Osteoblast (primary cell): ENCODE data around the gene MACROD2. TPM values are rescaled to one million over a fixed set of nuclear protein-coding genes. Genes with fewer than 3 reads are reported as not detected.

Experiments
- DNase-seq: peaks from one replicate; pipeline ENCODE4 v3.0.0; 2011; ENCODE audit warnings: low spot score, mixed read lengths; ENCODE audit not compliant: insufficient read length; ENCODE audit errors: missing footprints
- H2AFZ ChIP-seq: 2 replicates; pipeline ENCODE4 v1.6.0; 2011; ENCODE audit warnings: mild to moderate bottlenecking, low read length
- H3K27ac ChIP-seq: 2 replicates; pipeline ENCODE4 v1.5.1; 2011; ENCODE audit warnings: mild to moderate bottlenecking, low read depth, low read length, moderate library complexity
- H3K27me3 ChIP-seq: 2 replicates; pipeline ENCODE4 v1.6.0; 2012; ENCODE audit warnings: mild to moderate bottlenecking, control low read depth, inconsistent platforms, low read length, moderate library complexity; ENCODE audit not compliant: insufficient read depth
- H3K36me3 ChIP-seq: 2 replicates; pipeline ENCODE4 v1.5.1; 2011; ENCODE audit warnings: mild to moderate bottlenecking, low read length, control low read depth, moderate library complexity; ENCODE audit not compliant: insufficient read depth
- H3K4me1 ChIP-seq: 2 replicates; pipeline ENCODE4 v1.5.1; 2011; ENCODE audit warnings: mild to moderate bottlenecking, low read length, control low read depth, moderate library complexity; ENCODE audit not compliant: insufficient read depth
- H3K4me2 ChIP-seq: 2 replicates; pipeline ENCODE4 v1.6.0; 2011; ENCODE audit warnings: mild to moderate bottlenecking, low read length; ENCODE audit not compliant: insufficient read depth
- H3K4me3 ChIP-seq: fragments of 200-600 bp; sonication (generic); 3 replicates; pipeline ENCODE4 v1.5.1; 2012; ENCODE audit warnings: mild to moderate bottlenecking, low read length, inconsistent platforms; ENCODE audit not compliant: insufficient read depth
- H3K79me2 ChIP-seq: 2 replicates; pipeline ENCODE4 v1.6.0; 2012; ENCODE audit warnings: mild to moderate bottlenecking, low read length, control low read depth, inconsistent platforms; ENCODE audit not compliant: insufficient read depth
- H3K9me3 ChIP-seq: 2 replicates; pipeline ENCODE4 v1.5.1; 2011; ENCODE audit warnings: low read depth, low read length, control low read depth
- H4K20me1 ChIP-seq: 2 replicates; pipeline ENCODE4 v1.6.0; 2012; ENCODE audit warnings: mild to moderate bottlenecking, low read length, control low read depth; ENCODE audit not compliant: insufficient read depth
- CTCF ChIP-seq: IDR thresholded peaks from 2 replicates; pipeline ENCODE4 v1.5.1; 2011; ENCODE audit warnings: mild to moderate bottlenecking, low read depth, low read length, moderate library complexity; ENCODE audit errors: extremely low read depth
- total RNA-seq: library from RNA; depleted of rRNA; stranded (reverse); fragments of >200 nt; gene quantifications from 2 replicates; pipeline ENCODE4 v1.2.3, GENCODE V29; 2012

Gene MACROD2
- total RNA-seq, 1 donor = 4.0 TPM

GRCh38 chr20:16059841-16060240 is 2064.5 kb downstream of the MACROD2 start:
- Histone ChIP-seq H3K9me3 (no peaks in the 10 kb centered on the region), H3K4me2 (no peak overlapping the region), H3K36me3 (no peaks in the 10 kb centered on the region), H3K4me3 (no peak overlapping the region), H3K27me3 (no peaks in the 10 kb centered on the region), H3K4me1 (no peaks in the 10 kb centered on the region), H2AFZ (no peak overlapping the region), H3K27ac (no peak overlapping the region), H3K79me2 (no peaks in the 10 kb centered on the region), H4K20me1 (no peaks in the 10 kb centered on the region)
- no peak for DNase-seq
- no peak for TF ChIP-seq CTCF

- Histone ChIP-seq H3K4me2 (no peak overlapping the region), H3K36me3 (no peaks in the 10 kb centered on the region), H3K27me3 (no peaks in the 10 kb centered on the region), H3K27ac (no peak overlapping the region), H2AFZ (no peak overlapping the region), H3K4me3 (no peak overlapping the region), H3K79me2 (no peaks in the 10 kb centered on the region), H3K4me1 (no peaks in the 10 kb centered on the region), H3K9me3 (no peaks in the 10 kb centered on the region), H4K20me1 (no peaks in the 10 kb centered on the region)
- DNase-seq = no peak
- TF ChIP-seq CTCF = no peak
Observed at GRCh38 chr20:16061351-16061750, 2066.0 kb downstream of the MACROD2 start.

DNA sequence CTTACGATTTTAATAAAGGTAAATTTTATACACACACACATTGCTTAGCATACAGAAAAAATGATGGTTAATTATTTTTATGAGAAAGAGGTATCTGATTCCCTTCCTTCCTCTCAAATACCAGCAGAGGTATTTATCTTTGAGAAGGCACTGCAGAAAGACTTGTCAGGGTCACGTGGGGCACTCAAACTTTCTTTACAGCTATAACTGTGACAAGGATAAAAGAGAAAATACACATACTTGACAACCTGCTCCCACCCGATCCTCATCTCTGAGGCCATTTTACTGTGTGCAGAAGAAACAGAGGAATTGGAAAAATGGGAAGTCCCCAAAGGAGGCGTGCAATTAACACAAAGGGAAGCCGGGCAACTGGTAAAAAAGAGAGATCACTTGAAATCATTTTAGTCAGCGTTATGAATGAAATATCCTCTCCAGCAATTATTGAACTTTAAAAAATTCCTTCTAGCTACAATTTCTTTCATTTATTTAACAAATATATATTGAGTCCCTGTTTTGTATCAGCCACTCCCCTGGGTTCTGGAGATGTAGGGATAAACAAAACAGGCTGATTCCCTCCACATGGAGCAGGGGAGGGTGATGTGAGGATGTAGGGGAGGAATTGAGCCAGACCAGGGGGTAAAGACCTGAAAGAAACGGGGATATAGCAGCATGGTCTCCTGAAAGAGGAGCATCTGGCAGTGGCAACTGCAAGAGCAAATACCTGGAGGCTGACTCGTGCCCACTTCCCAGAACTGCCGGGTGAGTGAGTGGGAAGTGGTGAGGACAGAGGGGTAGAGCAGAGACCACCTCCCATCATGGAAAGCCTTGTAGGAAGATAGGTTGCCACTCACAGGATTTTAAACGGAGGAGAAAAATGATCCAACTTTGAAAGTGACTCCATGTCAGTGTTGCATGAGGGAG is 2067.6 kb downstream of the MACROD2 start:
- no peak overlapping the region for H3K4me2 ChIP-seq
- TF ChIP-seq CTCF = no peak
- H4K20me1 ChIP-seq = no peaks in the 10 kb centered on the region
- H3K36me3 ChIP-seq = no peaks in the 10 kb centered on the region
- no peak for DNase-seq
- H3K9me3 ChIP-seq = peaks cover 3% of the 10 kb centered on the region
- H2AFZ ChIP-seq = no peak overlapping the region
- H3K79me2 ChIP-seq = no peaks in the 10 kb centered on the region
- H3K4me1 ChIP-seq = no peaks in the 10 kb centered on the region
- H3K27ac ChIP-seq = no peak overlapping the region
- H3K27me3 ChIP-seq = no peaks in the 10 kb centered on the region
- H3K4me3 ChIP-seq = no peak overlapping the region

DNA sequence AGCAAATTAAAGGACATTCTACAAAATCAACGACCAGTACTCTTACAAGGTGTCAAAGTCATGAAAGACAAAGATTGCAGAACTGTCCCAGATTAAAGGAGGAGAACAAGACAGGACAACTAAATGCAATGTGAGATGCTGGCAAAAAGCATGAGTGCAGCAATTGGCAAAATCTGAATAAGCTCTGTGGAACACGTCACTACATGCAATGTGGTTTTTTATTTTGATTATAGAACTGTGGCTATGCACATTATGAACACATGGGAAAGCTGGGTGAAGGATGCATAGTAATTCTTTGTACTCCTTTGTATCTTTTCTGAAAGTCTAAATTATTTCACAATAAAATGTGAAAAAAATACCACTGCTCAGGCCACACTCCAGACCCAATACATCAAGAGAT is 2068.6 kb downstream of the MACROD2 start:
- no peaks in the 10 kb centered on the region for H3K4me1 ChIP-seq
- no peak for DNase-seq
- H2AFZ ChIP-seq = no peak overlapping the region
- no peaks in the 10 kb centered on the region for H3K36me3 ChIP-seq
- H4K20me1 ChIP-seq = no peaks in the 10 kb centered on the region
- H3K27me3 ChIP-seq = no peaks in the 10 kb centered on the region
- H3K4me3 ChIP-seq = no peak overlapping the region
- H3K9me3 ChIP-seq = peaks cover 3% of the 10 kb centered on the region
- no peak overlapping the region for H3K27ac ChIP-seq
- TF ChIP-seq CTCF = no peak
- H3K4me2 ChIP-seq = no peak overlapping the region
- no peaks in the 10 kb centered on the region for H3K79me2 ChIP-seq
